Suppressor macrophage (primary cell): ENCODE results near the gene MGA.

Source experiments
- DNase-seq, 4 experiments: peaks; one replicate each; pipeline ENCODE4 v3.0.0-alpha.2; 2020 to 2022
- total RNA-seq, 17 experiments: gene quantifications; one replicate each; lab custom pipeline; 2026; ENCODE audit warnings: mixed read lengths in 6 of 17, inconsistent platforms in 3 of 17; lab: John Stamatoyannopoulos, UW

Gene MGA
- 24.6 to 155 (median 99.9) reads per million in 17 experiments for total RNA-seq

- DNase-seq, result peak; percentile 95 to 98 (median 96)
These were observed at the start of gene MGA for GRCh38 chr15:41660235-41661077. TSS of gene MGA (plus strand) at chr15:41660405.

GRCh38 chr15:41620536-41621199, 39.5 kb upstream of the MGA start:
- no peak for DNase-seq

DNA sequence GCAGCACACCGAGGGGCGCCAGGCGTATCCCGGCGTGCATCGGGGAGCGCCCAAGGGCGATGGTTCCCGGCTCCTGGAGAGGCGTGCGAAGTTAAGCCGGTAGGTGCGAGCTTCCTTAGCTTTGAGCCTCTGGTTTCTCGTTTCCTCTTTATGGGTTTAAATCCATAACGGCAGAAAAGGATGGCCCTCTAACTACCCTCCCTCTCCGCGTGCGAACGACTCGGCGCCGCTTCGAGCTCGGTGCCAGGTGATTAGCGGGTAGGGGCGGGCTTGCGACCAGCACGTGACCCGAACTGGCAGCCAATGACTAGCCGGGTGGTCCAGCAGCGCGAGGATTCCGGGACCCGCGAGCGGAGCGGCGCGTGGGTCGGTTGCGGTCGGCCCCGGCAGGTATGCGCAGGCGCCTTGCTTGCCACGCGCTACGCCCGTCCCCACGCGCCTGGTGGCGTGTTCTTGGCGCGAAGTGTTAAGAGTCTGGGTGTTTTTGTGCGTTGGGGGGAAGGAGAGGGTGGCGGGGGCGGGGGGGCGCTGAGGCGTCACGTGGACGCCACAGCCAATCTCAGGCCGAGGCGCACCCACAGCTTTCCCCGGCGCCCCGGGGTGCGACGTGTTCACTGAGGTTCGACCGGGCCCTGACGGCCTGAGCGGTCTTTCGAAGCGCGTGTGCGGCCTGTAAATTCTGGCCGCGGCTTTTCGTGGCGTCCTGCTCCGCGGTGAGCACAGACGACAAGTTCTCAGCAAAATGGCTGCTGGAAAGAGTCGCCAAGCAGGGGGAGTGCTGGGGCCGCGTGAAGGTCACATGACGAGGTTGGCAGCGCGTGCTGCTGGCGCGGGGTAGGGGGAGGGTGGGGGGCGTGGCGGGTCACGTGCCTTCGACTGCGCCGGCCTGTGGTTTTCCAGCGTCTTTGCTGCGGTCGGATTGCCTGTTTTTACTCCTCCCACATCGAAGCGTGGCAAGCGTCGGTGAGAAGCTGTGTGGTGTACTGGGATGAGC, 38.7 kb upstream of the MGA start:
- peak; percentile 68 to 91 (median 80) for DNase-seq

GRCh38 chr15:41622901-41623300, 37.3 kb upstream of the MGA start:
- DNase-seq, result no peak

DNA sequence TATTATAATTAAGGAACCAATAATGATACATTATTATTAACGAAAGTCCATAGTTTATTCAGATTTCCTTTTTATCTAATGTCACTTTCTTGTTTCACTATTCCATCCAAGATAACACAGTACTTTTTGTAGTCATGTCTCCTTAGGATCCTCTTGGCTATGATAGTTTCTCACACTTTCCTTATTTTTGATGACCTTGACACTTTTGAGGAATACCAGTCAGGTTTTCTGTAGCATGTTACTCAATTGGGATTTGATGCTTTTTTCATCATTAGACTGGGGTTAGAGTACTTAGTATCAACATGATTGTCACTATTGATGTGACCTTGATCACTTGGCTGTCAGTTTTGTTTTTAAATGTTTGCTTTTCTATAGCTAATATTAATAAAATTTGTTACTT, 33.0 kb upstream of the MGA start:
- DNase-seq, result no peak

DNA sequence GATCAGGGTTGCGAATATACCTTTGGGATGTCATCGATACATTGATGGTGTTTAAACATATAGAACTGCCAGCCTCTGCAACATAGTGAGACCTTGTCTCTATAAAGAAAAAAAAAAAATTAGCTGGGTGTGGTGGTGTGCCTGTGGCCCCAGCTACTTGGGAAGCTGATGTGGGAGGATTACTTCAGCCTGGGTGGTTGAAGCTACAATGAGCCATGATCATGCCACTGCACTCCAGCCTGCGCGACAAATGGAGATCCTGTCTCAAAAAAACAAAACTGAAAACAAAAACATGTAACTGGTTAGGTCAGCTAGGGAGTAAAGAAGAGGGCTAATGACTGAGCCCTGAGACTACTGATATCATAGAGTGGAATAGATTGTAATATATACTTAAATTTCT, 30.7 kb upstream of the MGA start:
- DNase-seq, result peak; percentile 60 to 83 (median 80)

GRCh38 chr15:41629883-41630282, 30.3 kb upstream of the MGA start:
- DNase-seq, result no peak

- DNase-seq, result peak in 2 of 4 experiments; percentile 30 to 39
These were observed 29.5 kb upstream of the MGA start for GRCh38 chr15:41630616-41631217.

DNA sequence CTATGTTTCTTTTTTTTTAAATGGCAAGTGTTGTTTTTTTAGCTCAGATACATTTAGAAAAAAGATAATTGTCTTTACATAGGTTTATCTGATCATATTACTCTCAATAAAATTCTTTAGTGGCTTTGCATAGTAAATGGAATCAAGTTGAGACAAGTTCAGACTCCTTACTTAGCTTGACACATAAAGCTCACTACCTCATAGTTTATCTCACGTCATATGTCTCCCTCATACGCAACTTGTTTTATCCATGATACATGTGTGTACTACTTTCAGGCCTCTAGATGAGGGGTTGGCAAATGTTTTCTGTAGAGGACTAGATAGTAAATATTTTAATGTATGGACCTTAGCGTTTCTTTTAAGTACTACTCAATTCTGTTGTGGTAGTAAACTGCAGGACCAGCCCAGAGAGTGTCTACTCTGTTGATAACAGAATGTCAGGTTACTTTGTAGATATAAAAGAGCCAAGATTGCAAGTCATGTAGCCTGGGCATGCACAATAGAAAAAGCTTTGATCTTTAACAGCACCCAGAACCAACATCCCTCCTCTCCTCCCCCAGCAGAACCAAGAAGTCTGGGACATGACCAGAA, 28.2 kb upstream of the MGA start:
- DNase-seq, result no peak

DNA sequence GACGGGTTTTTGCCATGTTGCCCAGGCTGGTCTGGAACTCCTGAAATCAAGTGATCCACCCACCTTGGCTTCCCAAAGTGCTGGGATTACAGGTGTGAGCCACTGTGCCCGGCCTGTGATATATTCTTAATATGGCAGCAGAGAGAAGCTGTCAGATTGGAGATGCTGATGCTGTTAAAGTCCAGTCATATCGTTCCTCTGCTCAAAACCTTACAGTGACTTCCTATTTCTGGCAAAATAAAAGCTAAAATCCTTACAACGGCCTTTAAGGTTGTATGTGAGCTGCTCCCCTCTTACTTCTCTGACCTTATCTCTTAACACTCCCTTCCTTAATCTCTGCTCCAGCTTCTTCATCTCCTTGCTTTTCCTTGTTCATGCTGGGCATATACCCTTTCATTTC, 26.6 kb upstream of the MGA start:
- peak in 3 of 4 experiments; percentile 17 to 48 (median 48) for DNase-seq

GRCh38 chr15:41634072-41634626, 26.1 kb upstream of the MGA start:
- DNase-seq, result peak in 3 of 4 experiments; percentile 15 to 66 (median 62)

- DNase-seq, result no peak
These were observed 23.1 kb upstream of the MGA start for GRCh38 chr15:41637086-41637485.

- no peak for DNase-seq
These were observed 19.2 kb upstream of the MGA start for GRCh38 chr15:41640985-41641384.

DNA sequence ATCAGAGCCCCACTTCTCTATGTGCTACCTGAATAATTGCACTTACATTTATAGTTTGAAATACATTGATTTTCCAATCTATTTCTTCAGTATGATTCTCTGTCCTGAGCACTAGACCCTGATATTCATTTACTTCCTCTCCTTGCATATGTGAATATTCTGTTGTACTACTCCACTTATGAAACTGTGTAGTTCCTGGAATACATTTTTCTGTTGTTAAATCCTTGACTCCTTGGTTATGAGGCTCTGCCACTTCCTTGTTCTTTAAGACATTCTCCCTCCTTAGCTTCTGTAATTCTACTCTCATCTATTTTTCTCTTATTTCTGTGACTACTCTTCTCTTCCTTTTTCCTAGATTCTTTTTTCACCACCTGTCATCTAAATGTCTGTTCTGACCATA, 12.9 kb upstream of the MGA start:
- DNase-seq, result peak; percentile 18 to 78 (median 56)

DNA sequence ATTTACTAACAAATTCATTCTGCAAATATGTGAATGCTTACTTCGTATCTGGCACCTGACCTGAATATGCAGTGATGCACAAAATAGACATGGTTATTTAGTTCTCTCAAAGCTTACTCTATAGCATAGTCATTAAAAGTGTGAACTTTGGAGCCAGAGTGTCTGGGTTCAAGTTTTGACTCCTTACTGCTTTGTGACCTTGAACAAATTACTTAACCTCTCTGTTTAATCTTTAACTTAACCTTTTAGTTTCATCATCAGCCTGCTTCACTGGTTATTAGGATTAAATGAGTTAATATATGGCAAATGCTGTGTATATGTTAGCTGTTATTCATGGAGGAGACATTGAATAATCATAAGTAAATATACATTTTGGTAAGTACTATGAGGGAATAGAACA, 12.1 kb upstream of the MGA start:
- no peak for DNase-seq

GRCh38 chr15:41648770-41649169, 11.4 kb upstream of the MGA start:
- no peak for DNase-seq

DNA sequence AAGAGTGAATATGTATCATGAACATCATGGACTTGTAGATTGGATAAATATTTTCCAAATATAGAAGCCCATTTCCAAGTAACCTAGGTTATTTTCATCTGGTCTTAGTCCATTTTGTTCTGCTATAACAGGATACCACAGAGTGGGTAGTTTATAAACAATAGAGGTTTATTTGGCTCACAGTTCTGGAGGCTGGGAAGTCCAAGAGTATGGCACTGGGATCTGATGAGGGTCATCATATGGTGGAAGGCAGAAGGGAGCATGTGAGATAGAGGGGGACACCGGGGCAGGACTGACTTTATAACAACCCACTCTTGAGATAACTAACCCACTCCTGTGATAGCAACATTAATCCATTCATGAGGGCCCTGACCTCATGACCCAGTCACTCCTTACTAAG, 9.4 kb upstream of the MGA start:
- no peak for DNase-seq

DNA sequence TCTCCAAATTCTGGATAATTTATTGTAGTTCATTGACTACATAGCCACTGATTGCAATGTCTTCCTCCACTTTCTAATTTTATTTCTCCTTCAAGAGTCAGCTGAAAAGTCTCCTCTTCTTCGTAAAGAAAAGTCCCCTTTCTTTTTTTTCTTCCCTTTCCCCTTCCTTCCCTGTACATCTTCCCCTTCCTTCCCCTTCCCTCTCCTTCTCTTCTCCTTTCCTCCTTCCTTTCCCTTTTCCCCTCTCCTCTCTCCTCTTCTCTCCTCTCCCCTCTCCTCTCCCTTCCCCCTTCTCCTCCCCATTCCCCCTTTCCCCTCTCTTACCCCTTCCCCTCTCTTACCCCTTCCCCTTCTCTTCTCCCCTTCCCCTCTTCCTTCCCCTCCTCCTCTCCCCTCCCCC, 8.8 kb upstream of the MGA start:
- no peak for DNase-seq

DNA sequence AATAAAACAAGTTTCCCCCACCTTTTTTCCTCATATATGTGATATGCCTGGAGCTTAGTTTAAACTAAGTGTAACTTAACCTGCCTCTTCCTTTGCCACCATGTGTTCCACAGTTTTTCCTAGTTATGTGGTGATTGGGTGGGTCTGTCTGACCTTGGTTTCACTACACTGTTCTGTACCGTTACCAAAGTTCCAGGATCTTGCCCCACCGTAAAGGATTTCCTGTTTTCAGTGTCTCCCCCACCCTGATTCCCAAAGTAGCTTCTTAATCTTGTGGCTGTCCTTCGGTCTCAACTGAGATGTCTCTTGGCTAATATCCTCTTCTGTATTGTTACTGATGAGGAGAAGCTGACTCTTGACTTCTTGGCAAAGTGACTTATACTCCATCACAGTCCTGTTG, 6.4 kb upstream of the MGA start:
- peak in 1 of 4 experiments; percentile 14 for DNase-seq

DNA sequence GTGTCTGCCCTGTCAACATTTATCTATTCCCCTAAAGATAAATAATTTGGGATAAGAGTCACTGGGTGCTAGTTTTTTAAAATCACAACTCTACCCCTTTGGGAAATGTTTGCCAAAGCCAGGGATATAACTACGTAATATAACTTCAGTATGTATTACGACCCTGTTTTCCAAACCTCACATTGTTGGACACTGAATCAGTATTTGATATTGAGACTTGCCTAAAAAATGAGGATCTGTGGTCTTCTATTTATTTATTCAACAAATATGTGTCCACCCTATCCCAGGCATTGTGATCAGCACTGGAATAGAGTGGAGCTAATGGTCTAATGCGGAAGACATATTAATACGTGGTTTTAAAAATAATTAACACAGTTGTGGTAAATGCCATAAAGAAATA, 4.5 kb upstream of the MGA start:
- DNase-seq, result no peak

DNA sequence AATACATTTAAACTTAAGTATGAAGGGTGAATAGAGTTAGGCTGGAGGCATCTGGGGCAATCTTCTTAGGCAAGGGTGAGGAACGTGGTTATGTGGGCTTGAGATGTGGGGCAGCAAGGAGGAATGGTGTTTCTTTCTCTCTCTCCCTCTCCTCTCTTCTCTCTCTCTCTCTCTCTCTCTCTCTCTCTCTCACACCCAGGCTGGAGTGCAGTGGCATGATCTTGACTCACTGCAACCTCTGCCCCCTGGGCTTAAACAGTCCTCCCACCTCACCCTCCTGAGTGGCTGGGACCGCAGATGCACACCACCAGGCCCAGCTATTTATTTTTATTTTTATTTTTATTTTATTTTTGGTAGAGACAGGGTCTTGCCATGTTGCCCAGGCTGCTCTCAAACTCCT, 4.0 kb upstream of the MGA start:
- no peak for DNase-seq

DNA sequence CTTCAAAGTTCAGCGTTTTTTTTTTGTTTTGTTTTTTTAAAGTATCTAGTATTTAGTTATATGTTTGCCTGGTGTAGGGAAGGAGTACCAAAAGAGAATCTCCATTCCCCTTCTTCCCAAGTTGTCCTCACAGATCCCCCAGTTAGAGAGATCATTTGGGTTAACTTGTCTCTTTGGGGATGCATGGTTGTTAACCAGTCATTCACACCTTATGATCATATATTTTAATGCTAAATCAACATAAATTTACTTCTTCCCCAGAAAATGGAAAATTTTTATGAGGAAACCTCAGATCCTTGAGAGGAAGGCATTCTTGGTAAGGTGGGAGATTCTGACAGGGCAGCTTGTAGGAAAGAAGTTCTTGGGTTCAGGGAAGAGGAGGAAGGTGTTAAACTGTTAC, 1.5 kb upstream of the MGA start:
- DNase-seq, result no peak
